SK-N-SH treated with all-trans-retinoic acid at 6 μM for 48 hours (cell line): Measurements from ENCODE around the gene SPATA46.
"Not testable (repeated sequence)": the region's sequence is repeated elsewhere in the genome, so short reads cannot be mapped to it uniquely, and the experiment has no call there.

ENCODE experiments used
- ARNTL ChIP-seq: fragments of 450-650 bp; formaldehyde crosslinking; IDR thresholded peaks from 2 replicates; pipeline ENCODE4 v1.5.0; 2020; ENCODE audit warnings: low read depth, mild to moderate bottlenecking, moderate library complexity, borderline replicate concordance
- CREB5 ChIP-seq: fragments of 250-450 bp; sonication (Bioruptor Pico); IDR thresholded peaks from 2 replicates; pipeline ENCODE4 v1.5.1; 2020; ENCODE audit warnings: low read depth, mild to moderate bottlenecking, moderate library complexity
- OSR1 ChIP-seq: fragments of 250-450 bp; sonication (Bioruptor Pico); IDR thresholded peaks from 2 replicates; pipeline ENCODE4 v1.8.0; 2022; ENCODE audit warnings: moderate library complexity, mild to moderate bottlenecking, inconsistent platforms
- PATZ1 ChIP-seq: fragments of 250-450 bp; sonication (Bioruptor Pico); IDR thresholded peaks from 2 replicates; pipeline ENCODE4 v1.8.0; 2020; ENCODE audit warnings: mild to moderate bottlenecking, moderate library complexity, borderline replicate concordance
- TCF4 ChIP-seq: fragments of 250-450 bp; sonication (Bioruptor Pico); IDR thresholded peaks from 2 replicates; pipeline ENCODE4 v1.8.0; 2021; ENCODE audit warnings: mild to moderate bottlenecking, moderate library complexity, borderline replicate concordance
- ZNF8 ChIP-seq: fragments of 450-650 bp; formaldehyde crosslinking; IDR thresholded peaks from 2 replicates; pipeline ENCODE4 v1.5.0; 2020; ENCODE audit warnings: mild to moderate bottlenecking, moderate library complexity

DNA sequence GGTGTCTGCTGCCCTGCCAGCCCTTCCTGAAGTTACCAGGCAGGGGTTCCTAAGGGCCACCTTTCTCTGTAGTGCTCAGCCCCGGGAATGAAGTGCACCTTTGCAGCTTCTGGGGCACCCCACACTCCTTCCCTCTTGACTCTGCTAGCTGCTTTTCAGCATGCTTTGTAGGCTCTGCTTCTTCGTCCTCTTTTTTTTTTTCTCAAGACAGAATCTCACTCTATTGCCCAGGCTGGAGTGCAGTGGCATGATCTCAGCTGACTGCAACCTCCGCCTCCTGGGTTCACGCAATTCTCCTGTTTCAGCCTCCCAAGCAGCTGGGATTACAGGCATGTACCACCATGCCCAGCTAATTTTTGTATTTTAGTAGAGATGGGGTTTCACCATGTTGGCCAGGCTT, 24.8 kb downstream of the SPATA46 start:
- TF ChIP-seq TCF4 (CRISPR knock-in tag); CREB5; ZNF8 (CRISPR knock-in tag); OSR1 (CRISPR knock-in tag); PATZ1; ARNTL (CRISPR knock-in tag): not testable (repeated sequence)
